ENCODE results near the gene EPB41L3. TPM values are rescaled to one million over a fixed set of nuclear protein-coding genes. Genes with fewer than 3 reads are reported as not detected.
"Not testable (repeated sequence)": the region's sequence is repeated elsewhere in the genome, so short reads cannot be mapped to it uniquely, and the experiment has no call there.

Gene EPB41L3
- total RNA-seq, 1 donor from 2014 or later: 41.7 TPM

GRCh38 chr18:5500158-5500939 lies 43.4 kb downstream of the EPB41L3 start:
- H3K27ac Mint-ChIP-seq: no peak overlapping the region
- H3K27me3 Mint-ChIP-seq: no peaks in the 10 kb centered on the region
- no peak for DNase-seq (ENCODE audit: low spot score, unreplicated experiment)
- no peaks in the 10 kb centered on the region for H3K36me3 Mint-ChIP-seq (ENCODE audit: insufficient read depth)
- no peak overlapping the region for H3K4me3 Mint-ChIP-seq (ENCODE audit: low read depth)
- H3K9me3 Mint-ChIP-seq (ENCODE audit: low read depth): no peaks in the 10 kb centered on the region
- TF ChIP-seq CTCF (IDR thresholded peaks at IDR 0.05; ENCODE audit: unreplicated experiment): no peak
- no peaks in the 10 kb centered on the region for H3K4me1 Mint-ChIP-seq (ENCODE audit: low read depth)

GRCh38 chr18:5498452-5498851 lies 45.3 kb downstream of the EPB41L3 start:
- no peaks in the 10 kb centered on the region for H3K36me3 Mint-ChIP-seq (ENCODE audit: insufficient read depth)
- H3K4me3 Mint-ChIP-seq (ENCODE audit: low read depth): no peak overlapping the region
- H3K27me3 Mint-ChIP-seq: no peaks in the 10 kb centered on the region
- no peak for TF ChIP-seq CTCF (IDR thresholded peaks at IDR 0.05; ENCODE audit: unreplicated experiment)
- H3K4me1 Mint-ChIP-seq (ENCODE audit: low read depth): no peaks in the 10 kb centered on the region
- H3K27ac Mint-ChIP-seq: no peak overlapping the region
- DNase-seq (ENCODE audit: low spot score, unreplicated experiment): no peak
- H3K9me3 Mint-ChIP-seq (ENCODE audit: low read depth): no peaks in the 10 kb centered on the region

GRCh38 chr18:5496305-5496704 lies 47.5 kb downstream of the EPB41L3 start:
- H3K9me3 Mint-ChIP-seq (ENCODE audit: low read depth): no peaks in the 10 kb centered on the region

GRCh38 chr18:5490753-5491480 lies 52.9 kb downstream of the EPB41L3 start:
- peaks cover 12% of the 10 kb centered on the region for H3K9me3 Mint-ChIP-seq (ENCODE audit: low read depth)
- H3K27me3 Mint-ChIP-seq: no peaks in the 10 kb centered on the region
- DNase-seq (ENCODE audit: low spot score, unreplicated experiment): no peak
- peaks cover 19% of the 10 kb centered on the region for H3K36me3 Mint-ChIP-seq (ENCODE audit: insufficient read depth)
- no peak overlapping the region for H3K27ac Mint-ChIP-seq
- TF ChIP-seq CTCF (IDR thresholded peaks at IDR 0.05; ENCODE audit: unreplicated experiment): no peak
- H3K4me3 Mint-ChIP-seq (ENCODE audit: low read depth): no peak overlapping the region
- no peaks in the 10 kb centered on the region for H3K4me1 Mint-ChIP-seq (ENCODE audit: low read depth)

More at GRCh38 chr18:5496305-5496704, 47.5 kb downstream of the EPB41L3 start:
- no peak for DNase-seq (ENCODE audit: low spot score, unreplicated experiment)
- Mint-ChIP-seq H3K27me3 (no peaks in the 10 kb centered on the region), H3K4me1 (ENCODE audit: low read depth) (no peaks in the 10 kb centered on the region), H3K27ac (no peak overlapping the region), H3K4me3 (ENCODE audit: low read depth) (no peak overlapping the region), H3K36me3 (ENCODE audit: insufficient read depth) (no peaks in the 10 kb centered on the region)
- no peak for TF ChIP-seq CTCF (IDR thresholded peaks at IDR 0.05; ENCODE audit: unreplicated experiment)

- peaks cover 25% of the 10 kb centered on the region for H3K36me3 Mint-ChIP-seq (ENCODE audit: insufficient read depth)
- H3K27ac Mint-ChIP-seq: no peak overlapping the region
- H3K4me3 Mint-ChIP-seq (ENCODE audit: low read depth): no peak overlapping the region
- no peak for TF ChIP-seq CTCF (IDR thresholded peaks at IDR 0.05; ENCODE audit: unreplicated experiment)
- H3K9me3 Mint-ChIP-seq (ENCODE audit: low read depth): peaks cover 15% of the 10 kb centered on the region
- no peaks in the 10 kb centered on the region for H3K4me1 Mint-ChIP-seq (ENCODE audit: low read depth)
- DNase-seq (ENCODE audit: low spot score, unreplicated experiment): no peak
- H3K27me3 Mint-ChIP-seq: no peaks in the 10 kb centered on the region
Observed at GRCh38 chr18:5488844-5489243, 55.0 kb downstream of the EPB41L3 start.

GRCh38 chr18:5488044-5488443 lies 55.8 kb downstream of the EPB41L3 start:
- H3K4me3 Mint-ChIP-seq (ENCODE audit: low read depth); H3K4me1 Mint-ChIP-seq (ENCODE audit: low read depth); H3K27ac Mint-ChIP-seq; H3K27me3 Mint-ChIP-seq; DNase-seq (ENCODE audit: low spot score, unreplicated experiment): not testable (repeated sequence)
- Mint-ChIP-seq H3K9me3 (ENCODE audit: low read depth) (peaks cover 15% of the 10 kb centered on the region), H3K36me3 (ENCODE audit: insufficient read depth) (peaks cover 25% of the 10 kb centered on the region)
